SK-N-SH (cell line): Measurements from ENCODE around the gene CCDC175. TPM values are rescaled to one million over a fixed set of nuclear protein-coding genes. Genes with fewer than 3 reads are reported as not detected.

Experiments
- CTCF ChIA-PET: fragments of 300-600, 350-600 bp; formaldehyde crosslinking; extraction: SDS; loops from one replicate; lab custom pipeline; 2021; lab: Yijun Ruan, JAX
- POLR2A ChIA-PET: fragments of 350-600 bp; sonication (Branson Sonifier 250); formaldehyde crosslinking; extraction: SDS; loops from one replicate; lab custom pipeline; 2020; ENCODE audit warnings: antibody characterized with exemption, inconsistent platforms; lab: Yijun Ruan, JAX
- DNase-seq: peaks from one replicate; pipeline ENCODE4 v3.0.0; 2012
- H2AFZ ChIP-seq: fragments of 200-600 bp; sonication (generic); 2 replicates; pipeline ENCODE4 v1.8.1; 2016; ENCODE audit warnings: antibody characterized with exemption, mild to moderate bottlenecking, low read depth
- H3F3A ChIP-seq: fragments of 200-600 bp; sonication (generic); replicated peaks from 2 replicates; pipeline ENCODE3; 2016; ENCODE audit warnings: antibody characterized with exemption, mild to moderate bottlenecking; ENCODE audit not compliant: insufficient read depth
- H3K27ac ChIP-seq, 2 experiments: fragments of 200-500 bp in 1 of 2; fragments of 200-600 bp in 1 of 2; sonication (Bioruptor generic) in 1 of 2; sonication (generic), shearing (Covaris generic) in 1 of 2; 2 replicates each; pipeline versions ENCODE4 v1.5.1 to v1.6.1; 2014 to 2016; ENCODE audit warnings: low read depth in 2 of 2, inconsistent platforms in 1 of 2, low read length in 1 of 2, mild to moderate bottlenecking in 1 of 2, mixed read lengths in 1 of 2
- H3K27me3 ChIP-seq: fragments of 200-600 bp; sonication (generic), shearing (Covaris generic); 2 replicates; pipeline ENCODE4 v1.6.1; 2016; ENCODE audit warnings: mixed run types; ENCODE audit not compliant: insufficient read depth
- H3K36me3 ChIP-seq, 2 experiments: fragments of 200-500 bp in 1 of 2; fragments of 200-600 bp in 1 of 2; sonication (Bioruptor generic) in 1 of 2; sonication (generic) in 1 of 2; replicated peaks in 1 of 2; 2 replicates each; pipeline versions ENCODE3 to v1.5.1; 2014 to 2016; ENCODE audit warnings: low read length in 1 of 2, mild to moderate bottlenecking in 1 of 2; ENCODE audit not compliant: insufficient read depth in 2 of 2, control insufficient read depth in 1 of 2
- H3K4me1 ChIP-seq, 2 experiments: fragments of 200-500 bp in 1 of 2; fragments of 200-600 bp in 1 of 2; sonication (Bioruptor generic) in 1 of 2; sonication (generic), shearing (Covaris generic) in 1 of 2; 2 replicates each; pipeline versions ENCODE4 v1.5.1 to v1.6.1; 2014 to 2016; ENCODE audit warnings: low read depth in 1 of 2, low read length in 1 of 2, mixed run types in 1 of 2; ENCODE audit not compliant: insufficient read depth in 2 of 2, control insufficient read depth in 1 of 2
- H3K4me2 ChIP-seq: fragments of 200-600 bp; sonication (generic), shearing (Covaris generic); 2 replicates; pipeline ENCODE4 v1.6.1; 2017; ENCODE audit warnings: mixed run types
- H3K4me3 ChIP-seq, 2 experiments: fragments of 200-500 bp in 1 of 2; fragments of 200-600 bp in 1 of 2; sonication (Bioruptor generic) in 1 of 2; sonication (generic), shearing (Covaris generic) in 1 of 2; 2 replicates each; pipeline versions ENCODE4 v1.5.1 to v1.8.1; 2014 to 2016; ENCODE audit warnings: low read depth in 2 of 2, inconsistent platforms in 1 of 2, low read length in 1 of 2, mild to moderate bottlenecking in 1 of 2, mixed read lengths in 1 of 2, moderate library complexity in 1 of 2
- H3K79me2 ChIP-seq: fragments of 200-600 bp; sonication (generic); 2 replicates; pipeline ENCODE4 v1.8.1; 2017; ENCODE audit warnings: mild to moderate bottlenecking; ENCODE audit not compliant: insufficient read depth
- H3K9ac ChIP-seq: fragments of 200-600 bp; sonication (generic); 2 replicates; pipeline ENCODE4 v1.6.1; 2017; ENCODE audit warnings: mixed run types
- H3K9me2 ChIP-seq: fragments of 200-600 bp; sonication (generic); 2 replicates; pipeline ENCODE4 v1.6.1; 2017; ENCODE audit warnings: mixed run types
- H3K9me3 ChIP-seq: fragments of 200-600 bp; sonication (generic); 2 replicates; pipeline ENCODE4 v1.6.1; 2017; ENCODE audit warnings: mixed run types, mild to moderate bottlenecking, moderate library complexity
- H4K20me1 ChIP-seq: fragments of 200-600 bp; sonication (generic); 2 replicates; pipeline ENCODE4 v1.6.1; 2017; ENCODE audit warnings: mild to moderate bottlenecking, mixed run types; ENCODE audit not compliant: insufficient read depth
- ELF1 ChIP-seq: IDR thresholded peaks from 2 replicates; pipeline ENCODE4 v1.4.0; 2012
- EP300 ChIP-seq, 2 experiments: IDR thresholded peaks; 2 replicates each; pipeline versions ENCODE4 v1.4.0 to v1.6.1; 2012; ENCODE audit warnings: borderline replicate concordance in 1 of 2, low read depth in 1 of 2, low read length in 1 of 2
- EZH2phosphoT487 ChIP-seq: fragments of 200-600 bp; sonication (generic); IDR thresholded peaks from 2 replicates; pipeline ENCODE4 v1.6.1; 2017; ENCODE audit warnings: low read depth, mixed run types, mild to moderate bottlenecking, antibody characterized with exemption, moderate library complexity, borderline replicate concordance
- SIN3A ChIP-seq: IDR thresholded peaks from 2 replicates; pipeline ENCODE4 v1.6.1; 2012; ENCODE audit warnings: low read depth, mild to moderate bottlenecking, low read length, moderate library complexity, borderline replicate concordance
- TCF12 ChIP-seq: IDR thresholded peaks from 2 replicates; pipeline ENCODE4 v1.4.0; 2012
- TEAD4 ChIP-seq: IDR thresholded peaks from 2 replicates; pipeline ENCODE4 v1.4.0; 2012; ENCODE audit warnings: mild to moderate bottlenecking, borderline replicate concordance; ENCODE audit not compliant: insufficient read depth
- WGBS: methylation state at CpG from one replicate; pipeline ENCODE4 v1.1.6; 2017; ENCODE audit warnings: low lambda C conversion rate; 5-methylcytosine and 5-hydroxymethylcytosine counted together
- polyA plus RNA-seq, 3 experiments: library from polyadenylated mRNA; depleted of rRNA; stranded (reverse); fragments of >200 nt; gene quantifications; 2 replicates each; pipeline ENCODE4 v1.2.3, GENCODE V29; 2012
- TF ChIP-seq, protein P1 (sequence below): IDR thresholded peaks from 2 replicates; pipeline ENCODE4 v1.6.1; 2012; ENCODE audit warnings: mild to moderate bottlenecking, low read depth, low read length, moderate library complexity
- TF ChIP-seq, protein P2 (sequence below): fragments of 200-600 bp; sonication (generic); IDR thresholded peaks from 2 replicates; pipeline ENCODE4 v1.6.1; 2017; ENCODE audit warnings: antibody characterized with exemption, mild to moderate bottlenecking, moderate library complexity

The CCDC175 gene
- polyA plus RNA-seq, 1 of the 3 experiments (the other 2 are of a cell fraction) = not detected

DNA sequence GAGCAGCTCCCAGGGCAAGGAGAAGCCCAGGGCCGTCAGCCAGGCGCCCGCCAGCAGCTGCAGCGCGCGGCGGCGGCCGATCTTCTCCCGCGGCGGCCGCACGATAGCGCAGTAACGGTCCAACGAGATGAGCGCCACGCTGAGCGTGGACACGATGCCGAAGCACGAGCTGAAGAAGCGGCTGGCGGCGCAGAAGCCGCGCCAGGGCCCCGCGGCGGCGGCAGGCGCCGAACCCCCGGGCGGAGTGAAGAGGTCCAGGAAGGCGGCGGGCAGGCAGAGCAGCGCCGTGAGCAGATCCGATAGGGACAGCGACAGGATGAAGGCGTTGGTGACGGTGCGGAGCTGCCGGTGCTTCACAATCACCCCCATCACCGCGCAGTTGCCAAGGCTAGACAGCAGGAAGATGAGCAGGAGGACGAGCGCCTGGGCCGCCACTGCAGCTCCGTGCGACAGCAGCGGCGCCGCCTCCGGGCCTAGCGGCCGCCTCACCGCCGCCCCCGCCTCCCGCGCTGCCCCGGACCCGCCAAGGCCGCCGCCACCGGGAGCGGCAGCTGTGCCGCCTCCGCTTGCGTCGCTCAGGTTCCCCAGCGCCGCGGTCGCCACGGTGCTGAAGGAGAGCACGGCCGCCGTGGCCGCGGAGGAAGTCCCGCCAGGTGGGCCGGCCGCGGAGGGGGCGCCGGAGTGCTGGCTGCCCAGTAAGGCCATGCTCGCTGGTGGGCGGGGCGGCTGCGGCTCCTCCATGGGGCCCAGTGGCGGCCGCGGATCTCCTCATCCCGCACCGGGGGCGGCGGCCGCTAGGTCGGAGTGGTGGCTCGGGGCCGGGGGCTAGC lies 111.9 kb downstream of the CCDC175 start:
- H3K9me2 ChIP-seq = no peaks in the 10 kb centered on the region
- H3F3A ChIP-seq = peaks cover 21% of the 10 kb centered on the region
- peaks cover 9 to 13% of the 10 kb centered on the region in 2 experiments; a peak in 3 of 4 replicates for H3K4me1 ChIP-seq
- peak overlapping the region; percentile 15; the same call in 1 of the 2 replicates for H3K9ac ChIP-seq
- DNase-seq = peak; percentile 86
- no peaks in the 10 kb centered on the region for H4K20me1 ChIP-seq
- H2AFZ ChIP-seq = no peak overlapping the region; the same call in 1 of the 2 replicates
- ChIA-PET CTCF (interaction anchor here (0.8 to 5.6 kb wide), 11 partner anchors 10 to 341 kb away, joined by 3 to 27 read pairs (median 4); partner anchors contain the start of genes CCDC175, JKAMP and L3HYPDH), POLR2A (interaction anchor here (1.7 kb wide), 1 partner anchor 19 kb away, joined by 17 read pairs; the partner anchor contains the start of genes JKAMP and L3HYPDH)
- TF ChIP-seq EP300 (IDR thresholded peaks at IDR 0.05; ENCODE audit: borderline replicate concordance in 1 of 2, low read depth in 1 of 2, low read length in 1 of 2) = no peak
- TF ChIP-seq, protein P1, sequence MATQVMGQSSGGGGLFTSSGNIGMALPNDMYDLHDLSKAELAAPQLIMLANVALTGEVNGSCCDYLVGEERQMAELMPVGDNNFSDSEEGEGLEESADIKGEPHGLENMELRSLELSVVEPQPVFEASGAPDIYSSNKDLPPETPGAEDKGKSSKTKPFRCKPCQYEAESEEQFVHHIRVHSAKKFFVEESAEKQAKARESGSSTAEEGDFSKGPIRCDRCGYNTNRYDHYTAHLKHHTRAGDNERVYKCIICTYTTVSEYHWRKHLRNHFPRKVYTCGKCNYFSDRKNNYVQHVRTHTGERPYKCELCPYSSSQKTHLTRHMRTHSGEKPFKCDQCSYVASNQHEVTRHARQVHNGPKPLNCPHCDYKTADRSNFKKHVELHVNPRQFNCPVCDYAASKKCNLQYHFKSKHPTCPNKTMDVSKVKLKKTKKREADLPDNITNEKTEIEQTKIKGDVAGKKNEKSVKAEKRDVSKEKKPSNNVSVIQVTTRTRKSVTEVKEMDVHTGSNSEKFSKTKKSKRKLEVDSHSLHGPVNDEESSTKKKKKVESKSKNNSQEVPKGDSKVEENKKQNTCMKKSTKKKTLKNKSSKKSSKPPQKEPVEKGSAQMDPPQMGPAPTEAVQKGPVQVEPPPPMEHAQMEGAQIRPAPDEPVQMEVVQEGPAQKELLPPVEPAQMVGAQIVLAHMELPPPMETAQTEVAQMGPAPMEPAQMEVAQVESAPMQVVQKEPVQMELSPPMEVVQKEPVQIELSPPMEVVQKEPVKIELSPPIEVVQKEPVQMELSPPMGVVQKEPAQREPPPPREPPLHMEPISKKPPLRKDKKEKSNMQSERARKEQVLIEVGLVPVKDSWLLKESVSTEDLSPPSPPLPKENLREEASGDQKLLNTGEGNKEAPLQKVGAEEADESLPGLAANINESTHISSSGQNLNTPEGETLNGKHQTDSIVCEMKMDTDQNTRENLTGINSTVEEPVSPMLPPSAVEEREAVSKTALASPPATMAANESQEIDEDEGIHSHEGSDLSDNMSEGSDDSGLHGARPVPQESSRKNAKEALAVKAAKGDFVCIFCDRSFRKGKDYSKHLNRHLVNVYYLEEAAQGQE = peak; percentile 70; the same call in 1 of the 2 replicates
- no peaks in the 10 kb centered on the region for H3K9me3 ChIP-seq
- H3K79me2 ChIP-seq = peaks cover 20% of the 10 kb centered on the region
- H3K4me2 ChIP-seq = peak overlapping the region; percentile 63
- H3K4me3 ChIP-seq = peak overlapping the region; percentile 37 to 51; a peak in 3 of 4 replicates
- peak overlapping the region in 1 of 2 experiments; percentile 60; a peak in 2 of 4 replicates for H3K27ac ChIP-seq
- no peaks in the 10 kb centered on the region for H3K27me3 ChIP-seq
- peaks cover 47 to 54% of the 10 kb centered on the region in 2 experiments for H3K36me3 ChIP-seq
- WGBS = 39% methylated on average over 26 of the region's 105 CpGs

DNA sequence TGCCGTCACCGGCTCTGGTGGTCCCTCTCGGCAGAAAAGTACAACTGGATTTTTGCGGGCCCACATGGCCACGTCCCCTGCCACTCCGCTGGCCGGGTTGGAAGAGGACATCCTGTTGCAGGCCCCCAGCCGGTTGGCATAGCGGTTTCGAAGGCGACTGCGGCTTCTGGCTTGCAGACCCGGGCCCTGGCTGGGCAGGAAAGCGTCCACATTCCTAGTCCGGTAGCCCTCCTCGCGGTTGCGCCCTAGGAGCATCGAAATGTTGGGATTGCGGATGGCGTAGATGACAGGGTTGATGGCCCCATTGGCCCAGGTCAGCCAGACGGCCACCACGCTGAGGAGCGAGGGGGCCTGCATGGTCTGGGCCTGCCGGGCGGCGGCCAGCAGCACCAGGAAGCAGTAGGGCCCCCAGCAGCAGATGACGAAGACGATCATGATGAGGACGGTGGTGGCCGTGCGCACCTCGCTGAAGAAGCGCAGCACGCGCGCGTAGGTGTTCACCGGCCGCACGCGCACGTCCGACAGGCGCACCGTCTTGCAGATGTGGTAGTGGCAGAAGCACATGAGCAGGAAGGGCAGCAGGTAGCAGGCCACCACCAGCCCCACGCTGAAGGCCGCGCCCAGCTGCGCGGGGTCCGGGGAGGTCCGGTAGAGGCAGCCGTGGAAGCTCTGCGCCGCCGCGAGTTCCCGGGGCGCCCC lies 112.7 kb downstream of the CCDC175 start:
- H3K27ac ChIP-seq = no peak overlapping the region
- TF ChIP-seq TCF12 (no peak), EZH2phosphoT487 (no peak), TEAD4 (no peak), SIN3A (no peak), EP300 (IDR thresholded peaks at IDR 0.05; ENCODE audit: borderline replicate concordance in 1 of 2, low read depth in 1 of 2, low read length in 1 of 2) (no peak), ELF1 (no peak)
- TF ChIP-seq, protein P1 = no peak
- TF ChIP-seq, protein P2, sequence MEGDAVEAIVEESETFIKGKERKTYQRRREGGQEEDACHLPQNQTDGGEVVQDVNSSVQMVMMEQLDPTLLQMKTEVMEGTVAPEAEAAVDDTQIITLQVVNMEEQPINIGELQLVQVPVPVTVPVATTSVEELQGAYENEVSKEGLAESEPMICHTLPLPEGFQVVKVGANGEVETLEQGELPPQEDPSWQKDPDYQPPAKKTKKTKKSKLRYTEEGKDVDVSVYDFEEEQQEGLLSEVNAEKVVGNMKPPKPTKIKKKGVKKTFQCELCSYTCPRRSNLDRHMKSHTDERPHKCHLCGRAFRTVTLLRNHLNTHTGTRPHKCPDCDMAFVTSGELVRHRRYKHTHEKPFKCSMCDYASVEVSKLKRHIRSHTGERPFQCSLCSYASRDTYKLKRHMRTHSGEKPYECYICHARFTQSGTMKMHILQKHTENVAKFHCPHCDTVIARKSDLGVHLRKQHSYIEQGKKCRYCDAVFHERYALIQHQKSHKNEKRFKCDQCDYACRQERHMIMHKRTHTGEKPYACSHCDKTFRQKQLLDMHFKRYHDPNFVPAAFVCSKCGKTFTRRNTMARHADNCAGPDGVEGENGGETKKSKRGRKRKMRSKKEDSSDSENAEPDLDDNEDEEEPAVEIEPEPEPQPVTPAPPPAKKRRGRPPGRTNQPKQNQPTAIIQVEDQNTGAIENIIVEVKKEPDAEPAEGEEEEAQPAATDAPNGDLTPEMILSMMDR = no peak
- TF ChIP-seq, all 33 proteins: peak for 0
- POLR2A ChIA-PET = interaction anchor here (1.7 kb wide), 1 partner anchor 20 kb away, joined by 17 read pairs; the partner anchor contains the start of genes JKAMP and L3HYPDH
- H3K4me2 ChIP-seq = peak overlapping the region; percentile 63
- no peaks in the 10 kb centered on the region for H3K9me2 ChIP-seq
- 95% methylated on average over 42 of the region's 60 CpGs for WGBS
- no peak for DNase-seq
- peaks cover 9 to 13% of the 10 kb centered on the region in 2 experiments; a peak in 3 of 4 replicates for H3K4me1 ChIP-seq
- no peak overlapping the region for H3K9ac ChIP-seq
- peaks cover 21% of the 10 kb centered on the region for H3F3A ChIP-seq
- H3K9me3 ChIP-seq = no peaks in the 10 kb centered on the region
- H3K4me3 ChIP-seq = peak overlapping the region in 1 of 2 experiments; percentile 51; a peak in 2 of 4 replicates
- H2AFZ ChIP-seq = no peak overlapping the region
- peaks cover 18% of the 10 kb centered on the region for H3K79me2 ChIP-seq
- no peaks in the 10 kb centered on the region for H3K27me3 ChIP-seq
- CTCF ChIA-PET = interaction anchor here (0.8 to 5.6 kb wide), 9 partner anchors 14 to 339 kb away, joined by 3 to 27 read pairs (median 4); partner anchors contain the start of genes CCDC175, JKAMP and L3HYPDH
- H4K20me1 ChIP-seq = no peaks in the 10 kb centered on the region
- peaks cover 48 to 58% of the 10 kb centered on the region in 2 experiments for H3K36me3 ChIP-seq
